Stimulated activated CD8-positive, alpha-beta memory T cell treated with anti-CD3 and anti-CD28 coated beads, Interleukin-2, amount 100 ng/mL, for 48 hours (primary cell): Measurements from ENCODE around the gene TNFSF11.
"Not testable (repeated sequence)": the region's sequence is repeated elsewhere in the genome, so short reads cannot be mapped to it uniquely, and the experiment has no call there.

Source experiments
- DNase-seq, 2 donors: peaks; one replicate each; pipeline ENCODE4 v3.0.0-alpha.2; 2020; ENCODE audit warnings: low read depth in 2 of 2

The TNFSF11 gene

DNA sequence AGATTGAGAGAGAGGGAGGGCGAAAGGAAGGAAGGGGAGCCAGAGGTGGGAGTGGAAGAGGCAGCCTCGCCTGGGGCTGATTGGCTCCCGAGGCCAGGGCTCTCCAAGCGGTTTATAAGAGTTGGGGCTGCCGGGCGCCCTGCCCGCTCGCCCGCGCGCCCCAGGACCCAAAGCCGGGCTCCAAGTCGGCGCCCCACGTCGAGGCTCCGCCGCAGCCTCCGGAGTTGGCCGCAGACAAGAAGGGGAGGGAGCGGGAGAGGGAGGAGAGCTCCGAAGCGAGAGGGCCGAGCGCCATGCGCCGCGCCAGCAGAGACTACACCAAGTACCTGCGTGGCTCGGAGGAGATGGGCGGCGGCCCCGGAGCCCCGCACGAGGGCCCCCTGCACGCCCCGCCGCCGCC, at the start of gene TNFSF11:
TNFSF11 (plus strand) TSS at position 142 of the 400 bp plus-strand sequence; CDS start at position 294, 152 bp downstream.
- DNase-seq, result peak; percentile 7 to 19

GRCh38 chr13:42524487-42525034, 49.4 kb upstream of the TNFSF11 start:
- no peak for DNase-seq

GRCh38 chr13:42525035-42525504, 48.9 kb upstream of the TNFSF11 start:
- no peak for DNase-seq

- no peak for DNase-seq
These were observed 47.7 kb upstream of the TNFSF11 start for GRCh38 chr13:42526276-42526675.

DNA sequence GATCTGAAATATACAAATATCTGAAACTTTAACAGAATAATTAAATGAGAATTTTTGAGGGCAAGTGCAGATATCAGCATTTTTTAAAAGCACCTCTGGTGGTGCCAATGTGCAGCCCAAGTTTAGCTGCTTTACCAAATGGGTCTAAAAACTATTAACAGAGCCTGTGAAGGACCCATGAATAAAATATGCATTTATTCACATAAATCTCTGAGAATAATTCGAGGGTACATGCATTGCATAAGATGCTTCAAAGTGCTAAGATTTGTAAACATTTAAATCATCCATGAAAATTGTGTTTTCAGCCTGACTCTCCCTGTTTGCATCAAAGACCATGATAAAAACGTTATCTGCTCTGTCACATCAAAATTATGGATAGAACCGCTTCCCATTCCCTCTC, 47.1 kb upstream of the TNFSF11 start:
- no peak for DNase-seq

DNA sequence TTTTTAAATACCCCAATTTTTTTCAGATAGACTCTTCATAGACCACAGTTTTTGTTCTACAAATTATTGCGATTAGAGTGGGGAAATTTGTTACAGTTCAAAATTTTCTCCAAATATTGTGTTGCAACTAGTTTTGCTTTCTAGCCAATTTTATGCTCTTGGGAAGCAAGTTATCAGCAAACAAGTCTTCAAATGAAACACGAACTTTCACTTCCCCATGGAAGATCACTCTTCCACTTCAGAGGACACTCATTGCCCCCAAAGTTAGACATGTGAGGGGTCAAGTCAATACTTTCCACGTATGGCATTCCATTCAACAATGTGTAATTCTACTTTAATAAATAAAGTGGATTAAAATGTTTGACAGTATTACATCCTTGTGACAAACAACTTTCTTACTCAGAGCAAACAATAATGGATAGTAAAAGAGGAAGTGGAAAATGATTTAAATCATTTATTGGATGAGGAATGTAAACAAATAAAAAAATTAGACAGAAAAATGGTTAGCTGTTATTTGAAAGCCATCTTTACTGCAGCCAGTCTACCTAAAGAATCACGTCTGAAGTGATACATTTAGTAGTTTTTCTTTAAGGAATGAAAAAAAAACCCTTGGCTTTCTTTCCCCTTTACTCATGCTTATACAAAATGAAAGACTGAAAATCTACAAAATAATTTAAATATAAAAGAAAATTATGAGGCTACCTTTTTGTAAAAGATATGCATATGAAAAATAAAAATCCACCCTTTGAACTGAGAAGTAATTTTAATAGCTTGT, 41.2 kb upstream of the TNFSF11 start:
- no peak for DNase-seq

- no peak for DNase-seq
These were observed 40.7 kb upstream of the TNFSF11 start for GRCh38 chr13:42533336-42533591.

GRCh38 chr13:42534785-42535184, 39.2 kb upstream of the TNFSF11 start:
- no peak for DNase-seq

DNA sequence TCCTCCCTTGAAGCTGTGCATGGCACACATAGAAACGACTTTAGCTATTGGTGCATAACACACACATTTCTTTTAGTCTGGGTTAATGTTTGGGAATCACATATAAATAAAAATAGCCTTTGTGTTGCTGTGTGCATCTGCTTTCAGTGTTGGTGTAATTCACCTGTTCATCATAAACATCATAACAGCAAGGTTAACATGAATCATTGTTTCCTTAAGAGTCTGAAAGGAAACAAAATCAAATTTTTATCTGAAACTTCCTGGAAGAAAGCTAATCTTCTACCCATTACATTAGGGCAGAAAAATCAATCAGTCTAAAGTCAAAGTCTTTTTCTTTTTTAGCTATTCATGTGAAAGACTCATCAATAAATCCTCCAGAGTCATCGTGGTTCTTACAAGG, 35.0 kb upstream of the TNFSF11 start:
- DNase-seq, result no peak

- no peak for DNase-seq
These were observed 34.3 kb upstream of the TNFSF11 start for GRCh38 chr13:42539670-42540069.

GRCh38 chr13:42543215-42543797, 30.6 kb upstream of the TNFSF11 start:
- no peak for DNase-seq

- no peak for DNase-seq
These were observed 29.6 kb upstream of the TNFSF11 start for GRCh38 chr13:42544246-42544926.

DNA sequence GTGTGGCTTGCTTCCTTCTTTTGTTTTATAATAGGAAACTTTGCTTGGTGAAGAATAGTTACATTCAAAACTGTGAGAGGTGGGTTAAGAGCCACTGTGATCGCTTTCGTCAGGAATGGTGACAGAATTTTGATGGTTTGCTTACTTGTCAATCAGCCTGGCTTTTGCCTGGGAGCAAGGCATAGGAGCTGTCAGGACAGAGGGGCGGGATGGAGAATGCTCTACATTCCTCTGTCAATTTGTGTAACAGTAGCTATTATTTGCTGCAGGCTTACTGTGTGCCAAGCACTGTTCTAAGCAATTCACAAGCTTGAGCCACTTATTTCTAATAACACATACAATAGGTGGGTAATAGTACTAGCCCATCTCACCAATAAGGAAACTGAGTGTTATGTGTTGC, 28.1 kb upstream of the TNFSF11 start:
- DNase-seq, result no peak

- DNase-seq, result no peak
These were observed 26.3 kb upstream of the TNFSF11 start for GRCh38 chr13:42547612-42548011.

DNA sequence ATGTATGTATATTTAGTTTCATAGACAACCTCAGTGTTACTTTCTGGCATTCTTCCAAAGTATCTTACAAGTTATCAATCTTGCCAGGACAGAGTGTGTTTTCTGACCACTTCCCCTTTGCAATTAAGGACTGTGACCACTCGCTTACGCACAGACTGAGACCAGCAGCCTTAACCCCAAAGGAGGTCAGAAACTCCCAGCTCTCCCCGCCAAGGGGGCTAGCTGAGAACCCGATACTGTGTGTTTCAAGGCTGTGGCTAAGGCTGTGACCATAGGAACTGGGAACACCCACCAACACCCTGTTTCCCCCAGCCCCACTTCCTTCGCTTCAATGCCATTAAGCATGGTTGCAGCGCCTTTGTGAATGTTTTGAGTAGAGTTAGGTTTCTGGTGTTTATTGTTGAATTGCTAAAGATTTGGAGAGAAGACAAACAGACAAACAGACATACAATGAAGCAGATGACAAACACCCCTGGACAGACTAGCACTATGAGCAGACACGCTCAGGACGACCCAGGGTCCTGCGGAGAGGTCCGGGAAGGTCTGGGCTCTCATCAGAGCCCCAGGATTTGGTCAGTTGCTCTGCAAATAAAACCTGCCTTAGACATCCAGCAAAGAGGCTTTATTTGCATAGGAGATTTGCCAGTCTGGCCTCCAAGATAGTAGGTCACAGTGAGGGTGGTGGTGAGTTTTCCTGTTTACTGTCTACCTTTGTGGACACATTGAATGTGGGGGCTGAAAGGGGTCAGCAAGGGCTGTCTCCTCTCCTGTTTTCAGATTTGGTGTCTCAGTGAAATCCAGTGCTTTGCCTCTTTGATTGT, 25.0 kb upstream of the TNFSF11 start:
- no peak for DNase-seq

DNA sequence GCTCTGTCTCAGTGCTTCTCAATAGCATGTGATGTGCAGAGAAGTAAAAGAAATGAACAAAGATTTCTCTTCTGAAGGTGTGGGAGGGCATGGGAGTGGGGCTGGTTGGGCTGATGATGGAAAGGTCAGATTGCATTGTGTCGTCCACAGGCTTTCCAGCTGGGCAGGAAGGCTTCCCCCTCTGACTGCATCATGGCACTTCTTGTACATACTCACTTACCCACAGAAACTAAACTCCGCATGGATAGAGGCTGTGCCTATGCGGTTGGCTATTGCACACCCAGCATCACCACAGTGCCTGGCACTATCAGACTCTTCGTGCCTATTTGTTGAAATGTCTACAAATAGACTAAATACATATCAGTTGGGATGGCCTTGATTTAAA, 24.4 kb upstream of the TNFSF11 start:
- peak in 1 of 2 donors; percentile 14 for DNase-seq

- no peak for DNase-seq
These were observed 22.3 kb upstream of the TNFSF11 start for GRCh38 chr13:42551611-42552010.

- DNase-seq, result no peak
These were observed 20.6 kb upstream of the TNFSF11 start for GRCh38 chr13:42553098-42554046.

GRCh38 chr13:42559057-42559456, 14.9 kb upstream of the TNFSF11 start:
- no peak for DNase-seq

GRCh38 chr13:42559573-42560218, 14.3 kb upstream of the TNFSF11 start:
- not testable (repeated sequence) for DNase-seq
